Type B pancreatic cell (in vitro differentiated cells): ENCODE measurements around the gene HSPB1. TPM values are rescaled to one million over a fixed set of nuclear protein-coding genes. Genes with fewer than 3 reads are reported as not detected.
"Not testable (repeated sequence)": the region's sequence is repeated elsewhere in the genome, so short reads cannot be mapped to it uniquely, and the experiment has no call there.

Source experiments
- DNase-seq: peaks from one replicate; pipeline ENCODE4 v3.0.0; 2021; ENCODE audit warnings: mixed read lengths; ENCODE audit not compliant: unreplicated experiment; ENCODE audit errors: extremely low spot score
- H3K27ac Mint-ChIP-seq: 2 replicates; pipeline ENCODE4 v1.8.0; 2021; ENCODE audit warnings: mild to moderate bottlenecking, mixed read lengths
- H3K27me3 Mint-ChIP-seq: 2 replicates; pipeline ENCODE4 v1.8.0; 2021; ENCODE audit warnings: mixed read lengths
- H3K36me3 Mint-ChIP-seq: 2 replicates; pipeline ENCODE4 v1.8.0; 2021; ENCODE audit warnings: mixed read lengths
- H3K4me1 Mint-ChIP-seq: one replicate; pipeline ENCODE4 v1.8.0; 2021; ENCODE audit warnings: mixed read lengths; ENCODE audit not compliant: unreplicated experiment
- H3K4me3 Mint-ChIP-seq: 2 replicates; pipeline ENCODE4 v1.8.0; 2021; ENCODE audit warnings: mild to moderate bottlenecking, mixed read lengths
- H3K9me3 Mint-ChIP-seq: 2 replicates; pipeline ENCODE4 v1.8.0; 2021; ENCODE audit warnings: mixed read lengths
- CTCF ChIP-seq: fragments of 200-600 bp; sonication (generic); conservative IDR thresholded peaks from 2 replicates; pipeline ENCODE4 v1.5.0; 2021; ENCODE audit warnings: antibody characterized with exemption, mild to moderate bottlenecking
- total RNA-seq: library from RNA; stranded (reverse); gene quantifications from 2 replicates; pipeline ENCODE4 v1.2.1, GENCODE V29; 2021; ENCODE audit warnings: low replicate concordance

HSPB1 gene
- total RNA-seq, 1 donor from 2014 or later, result 228 TPM

DNA sequence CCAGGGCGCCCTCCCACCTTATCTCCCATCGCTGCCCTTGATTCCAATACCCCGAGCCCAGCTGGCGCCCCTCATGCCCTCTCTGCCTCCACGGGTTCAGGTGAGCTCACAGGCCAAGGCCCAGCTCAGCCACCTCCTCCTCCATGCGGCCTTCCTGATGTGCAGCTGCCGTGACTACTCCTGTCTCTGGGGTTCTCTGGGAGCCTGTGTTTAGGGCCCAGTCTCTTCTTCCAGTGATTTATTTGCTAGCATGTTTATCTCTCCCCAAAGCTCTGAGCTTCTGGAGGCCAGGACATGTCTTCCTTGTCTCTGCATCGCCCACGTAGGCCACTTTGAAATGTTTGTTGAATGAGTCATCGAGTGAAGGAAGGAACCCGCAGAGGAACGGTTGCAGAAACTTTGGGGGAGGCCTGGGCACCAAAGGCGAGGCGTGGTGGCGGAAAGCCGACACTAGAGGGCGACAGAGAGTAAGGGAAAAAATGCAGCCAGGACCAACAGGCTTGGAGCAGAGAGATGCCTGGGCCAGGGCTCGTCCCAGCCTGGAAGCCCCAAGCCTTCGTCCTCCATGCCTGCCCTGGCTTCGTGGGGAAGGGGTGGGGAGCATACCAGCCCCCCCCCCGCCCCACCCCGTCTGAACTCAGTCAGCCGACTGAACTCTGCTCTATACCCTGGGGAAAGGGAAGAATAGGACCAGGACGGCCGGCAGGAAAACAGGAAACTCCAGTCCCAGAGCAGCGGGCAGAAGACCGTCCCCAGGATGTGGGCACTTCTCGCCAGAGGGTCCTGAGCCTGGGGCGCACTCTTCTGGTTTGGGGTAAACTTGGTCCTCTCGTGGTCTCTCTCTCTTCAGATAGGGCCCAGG is 10.9 kb upstream of the HSPB1 start:
- Mint-ChIP-seq H3K4me1 (peaks cover 26% of the 10 kb centered on the region), H3K9me3 (no peaks in the 10 kb centered on the region), H3K27ac (peak overlapping the region; percentile 94), H3K36me3 (no peaks in the 10 kb centered on the region), H3K4me3 (peak overlapping the region; percentile 73), H3K27me3 (peaks cover 4% of the 10 kb centered on the region)
- DNase-seq, result peak; percentile 93
- peak; percentile 97 for TF ChIP-seq CTCF

DNA sequence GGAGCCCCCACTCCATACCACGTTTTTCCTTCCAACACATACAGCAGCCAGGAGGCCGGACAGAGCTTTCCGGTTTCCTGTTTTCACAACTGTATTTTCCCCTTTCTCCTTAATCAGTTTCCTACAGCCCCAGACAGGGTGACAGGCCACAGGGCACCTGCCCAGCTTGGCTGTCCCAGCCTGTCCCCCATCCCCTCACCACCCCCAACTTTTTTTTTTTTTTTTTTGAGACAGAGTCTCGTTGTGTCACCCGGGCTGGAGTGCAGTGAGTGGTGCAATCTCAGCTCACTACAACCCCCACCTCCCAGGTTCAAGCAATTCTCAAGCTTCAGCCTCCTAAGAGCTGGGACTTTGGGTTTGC is 10.3 kb upstream of the HSPB1 start:
- Mint-ChIP-seq H3K4me1 (peaks cover 28% of the 10 kb centered on the region), H3K9me3 (no peaks in the 10 kb centered on the region), H3K4me3 (peak overlapping the region; percentile 73), H3K36me3 (no peaks in the 10 kb centered on the region), H3K27ac (peak overlapping the region; percentile 94), H3K27me3 (peaks cover 4% of the 10 kb centered on the region)
- no peak for DNase-seq
- no peak for TF ChIP-seq CTCF

DNA sequence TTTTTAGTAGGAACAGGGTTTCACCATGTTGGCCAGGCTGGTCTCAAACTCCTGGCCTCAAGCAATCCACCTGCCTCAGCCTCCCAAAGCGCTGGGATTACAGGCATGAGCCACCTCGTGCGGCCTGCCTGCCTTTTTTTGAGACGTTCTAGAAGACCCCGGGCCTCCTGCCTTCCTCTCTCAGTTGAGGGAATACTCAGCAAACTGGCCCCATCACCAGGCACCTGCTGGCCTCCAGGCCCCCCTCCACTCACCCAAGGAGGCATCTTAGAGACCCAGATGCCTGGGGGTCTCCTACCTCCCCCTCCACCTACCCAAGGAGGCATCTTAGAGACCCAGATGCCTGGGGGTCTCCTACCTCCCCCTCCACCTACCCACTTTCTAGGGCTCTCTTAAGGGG is 9.6 kb upstream of the HSPB1 start:
- not testable (repeated sequence) for H3K36me3 Mint-ChIP-seq, H3K4me3 Mint-ChIP-seq, H3K9me3 Mint-ChIP-seq, DNase-seq, H3K27me3 Mint-ChIP-seq
- Mint-ChIP-seq H3K4me1 (peaks cover 31% of the 10 kb centered on the region), H3K27ac (peak overlapping the region; percentile 88)

- Mint-ChIP-seq H3K9me3 (no peaks in the 10 kb centered on the region), H3K27ac (peak overlapping the region; percentile 88), H3K36me3 (no peaks in the 10 kb centered on the region), H3K4me1 (peaks cover 31% of the 10 kb centered on the region), H3K27me3 (peaks cover 4% of the 10 kb centered on the region), H3K4me3 (peak overlapping the region; percentile 49)
- no peak for DNase-seq
- TF ChIP-seq CTCF, result no peak
Observed at GRCh38 chr7:76293407-76293901, 9.0 kb upstream of the HSPB1 start.

- Mint-ChIP-seq H3K4me1 (peaks cover 31% of the 10 kb centered on the region), H3K36me3 (no peaks in the 10 kb centered on the region), H3K9me3 (no peaks in the 10 kb centered on the region), H3K4me3 (no peak overlapping the region), H3K27ac (peak overlapping the region; percentile 88), H3K27me3 (peaks cover 4% of the 10 kb centered on the region)
- TF ChIP-seq CTCF, result no peak
- DNase-seq, result no peak
Observed at GRCh38 chr7:76294344-76295024, 8.0 kb upstream of the HSPB1 start.
